ENCODE data around the gene SHROOM3.
"Not testable (repeated sequence)": the region's sequence is repeated elsewhere in the genome, so short reads cannot be mapped to it uniquely, and the experiment has no call there.

Gene SHROOM3

GRCh38 chr4:76447393-76447851, 12.4 kb downstream of the SHROOM3 start:
- DNase-seq: no peak

DNA sequence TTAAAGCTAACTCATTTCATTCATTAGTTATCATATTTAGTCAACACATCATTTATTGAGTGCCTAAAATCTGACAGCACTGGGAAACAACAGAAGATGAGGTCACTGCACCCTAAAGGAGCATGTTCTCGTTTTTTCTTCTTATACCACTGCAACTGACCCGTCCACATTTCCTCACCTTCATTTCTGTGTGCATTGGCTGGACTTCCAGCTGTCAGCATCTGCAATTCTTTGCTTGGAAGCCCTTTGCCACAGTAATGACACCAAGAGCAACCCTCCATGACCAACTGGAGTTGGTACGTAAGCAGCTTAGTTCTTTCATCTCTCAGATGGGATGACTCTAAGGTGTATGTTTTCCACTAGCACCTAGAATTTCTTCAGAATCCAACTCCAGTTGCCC, 13.2 kb downstream of the SHROOM3 start:
- no peak for DNase-seq

- DNase-seq: no peak
Measured at GRCh38 chr4:76449362-76449767, 14.3 kb downstream of the SHROOM3 start.

DNA sequence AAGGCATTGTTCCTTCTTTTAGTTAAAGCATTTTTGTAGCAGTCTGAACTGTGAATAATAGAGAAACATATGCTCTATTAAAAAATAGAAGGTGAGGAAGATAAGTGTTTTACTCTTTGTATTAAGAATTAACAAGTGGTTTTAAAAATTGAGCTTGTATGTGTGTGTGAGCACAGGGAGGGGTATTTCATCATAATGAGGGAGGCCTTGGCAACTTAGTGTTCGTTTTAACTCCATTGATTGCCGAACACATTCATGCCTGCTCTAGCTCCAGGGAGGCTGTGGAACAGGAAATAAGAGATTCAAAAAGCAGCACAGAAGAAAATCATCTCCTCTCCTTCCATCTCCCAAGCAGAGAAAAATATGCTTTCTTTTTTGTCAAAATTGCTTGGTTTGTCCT, 14.8 kb downstream of the SHROOM3 start:
- no peak for DNase-seq

DNA sequence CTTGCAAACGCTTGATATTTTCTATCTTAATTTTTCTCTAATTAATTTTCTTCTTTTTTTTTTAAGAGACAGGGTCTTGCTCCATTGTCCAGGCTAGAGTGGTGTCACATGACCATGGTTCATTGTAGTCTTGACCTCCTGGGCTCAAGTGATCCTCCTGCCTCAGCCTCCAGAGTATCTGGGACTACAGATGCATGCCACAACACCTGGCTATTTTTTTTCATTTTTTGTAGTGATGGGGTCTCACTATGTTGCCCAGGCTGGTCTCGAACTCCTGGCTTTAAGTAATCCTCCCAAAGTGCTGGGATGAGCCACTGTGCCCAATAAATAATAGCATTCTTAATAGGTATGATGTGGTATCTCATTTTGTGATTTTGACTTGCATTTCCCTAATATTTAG, 18.2 kb downstream of the SHROOM3 start:
- no peak for DNase-seq

GRCh38 chr4:76454073-76454472, 19.0 kb downstream of the SHROOM3 start:
- DNase-seq: not testable (repeated sequence)

DNA sequence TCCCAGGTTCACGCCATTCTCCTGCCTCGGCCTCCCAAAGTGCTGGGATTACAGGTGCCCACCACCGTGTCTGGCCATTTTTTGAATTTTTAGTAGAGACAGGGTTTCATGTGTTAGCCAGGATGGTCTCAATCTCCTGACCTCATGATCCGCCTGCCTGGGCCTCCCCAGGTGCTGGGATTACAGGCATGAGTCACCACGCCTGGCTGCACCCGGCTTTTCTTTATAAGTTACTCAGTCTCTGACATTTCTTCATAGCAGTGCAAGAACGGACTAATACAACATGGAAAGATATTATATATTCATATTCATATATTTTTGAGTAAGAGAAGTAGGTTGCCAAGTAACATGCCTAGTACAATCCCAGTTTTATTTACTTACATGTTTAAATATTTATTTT, 22.9 kb downstream of the SHROOM3 start:
- no peak for DNase-seq

DNA sequence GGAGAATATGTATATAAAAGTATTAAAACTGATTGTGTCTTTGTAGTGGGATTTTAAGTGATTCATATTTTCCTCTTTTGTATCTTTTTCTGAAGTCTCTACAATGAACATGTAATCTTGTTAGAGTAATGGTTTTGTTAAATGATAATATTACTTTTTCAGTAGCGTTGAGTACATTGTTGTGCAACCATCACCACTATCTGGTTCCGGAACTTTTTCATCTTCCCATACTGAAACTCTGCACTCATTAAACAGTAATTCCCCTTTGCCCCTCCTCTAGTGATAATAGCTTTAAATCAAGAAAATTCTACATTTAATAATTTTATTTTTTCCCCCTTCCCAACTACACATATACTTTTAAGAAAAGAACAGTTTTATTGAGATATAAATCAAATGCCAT, 23.3 kb downstream of the SHROOM3 start:
- no peak for DNase-seq

GRCh38 chr4:76458825-76459224, 23.8 kb downstream of the SHROOM3 start:
- DNase-seq: no peak

DNA sequence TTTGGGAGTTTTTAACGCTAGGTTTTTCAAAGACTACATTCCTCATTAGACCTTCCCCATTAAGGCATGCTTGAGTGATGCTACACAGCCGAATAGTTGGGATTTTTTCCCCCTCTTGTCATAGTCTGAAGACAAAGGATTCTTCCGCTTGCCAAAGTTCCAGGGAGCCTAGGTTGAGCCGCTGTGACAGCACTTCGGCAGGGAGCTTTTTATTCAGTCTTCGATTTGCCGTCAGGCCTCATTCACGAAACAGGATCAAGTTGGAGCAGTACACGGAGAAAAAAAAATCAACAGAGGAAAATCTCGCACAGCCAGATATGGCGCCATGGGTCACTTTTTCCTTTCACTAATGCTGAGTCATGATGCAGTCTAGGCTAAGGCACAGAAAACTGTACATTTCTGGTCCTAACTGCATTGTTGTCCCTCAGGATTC, 24.3 kb downstream of the SHROOM3 start:
- no peak for DNase-seq

DNA sequence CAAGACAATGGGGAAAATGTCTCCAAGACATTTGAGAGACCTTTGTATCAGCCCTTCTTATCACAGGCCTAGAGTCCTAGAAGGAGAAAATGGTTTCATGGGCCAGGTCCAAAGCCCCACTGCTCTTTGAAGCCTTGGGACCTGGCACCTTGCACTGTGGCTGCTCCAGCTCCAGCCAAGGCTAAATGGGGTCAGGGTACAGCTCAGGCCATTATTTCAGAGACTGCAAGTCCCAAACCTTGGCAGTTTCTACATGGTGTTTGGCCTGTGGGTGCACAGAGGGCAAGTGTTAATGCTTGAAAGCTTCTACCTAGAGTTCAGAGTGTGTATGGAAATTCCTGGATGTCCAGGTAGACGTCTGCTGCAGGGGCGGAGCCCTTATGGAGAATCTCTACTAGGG, 28.5 kb downstream of the SHROOM3 start:
- DNase-seq: no peak

DNA sequence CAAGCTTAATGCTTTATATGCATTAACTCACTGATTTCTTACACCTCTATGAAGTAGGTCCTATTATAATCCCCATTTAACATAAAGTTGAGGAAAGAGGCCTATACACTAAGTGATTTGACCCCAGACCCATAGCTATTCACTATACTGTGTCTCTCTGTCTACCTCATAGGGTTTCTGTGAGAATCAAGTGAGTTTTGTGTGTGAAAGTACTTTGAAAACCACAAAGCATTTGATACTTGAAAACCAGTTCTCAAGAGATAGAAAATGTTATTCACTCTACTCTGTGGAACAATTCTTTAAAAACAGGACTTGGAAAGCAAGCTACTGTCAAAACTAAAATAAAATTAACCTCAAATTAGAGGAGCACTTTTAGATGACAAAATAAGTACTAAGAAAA, 35.0 kb downstream of the SHROOM3 start:
- DNase-seq: no peak

DNA sequence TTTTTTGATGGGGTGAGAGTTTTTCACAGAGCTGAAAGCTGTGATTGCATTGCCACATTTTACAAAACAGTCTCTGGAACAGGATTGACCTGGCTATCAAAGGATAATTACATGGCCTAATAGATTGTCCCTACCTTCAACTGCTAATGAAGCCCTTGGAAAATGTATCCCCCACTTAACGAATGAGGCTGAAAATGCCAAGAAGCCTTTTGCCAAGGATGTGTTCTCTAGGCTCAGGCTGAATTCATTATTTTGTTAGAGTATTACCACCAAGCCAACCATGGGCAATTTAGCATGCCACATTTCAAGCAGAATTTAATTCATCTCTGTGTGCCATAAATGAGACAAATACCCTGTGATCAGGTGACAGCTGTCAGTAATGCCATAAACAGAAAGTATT, 35.5 kb downstream of the SHROOM3 start:
- no peak for DNase-seq

DNA sequence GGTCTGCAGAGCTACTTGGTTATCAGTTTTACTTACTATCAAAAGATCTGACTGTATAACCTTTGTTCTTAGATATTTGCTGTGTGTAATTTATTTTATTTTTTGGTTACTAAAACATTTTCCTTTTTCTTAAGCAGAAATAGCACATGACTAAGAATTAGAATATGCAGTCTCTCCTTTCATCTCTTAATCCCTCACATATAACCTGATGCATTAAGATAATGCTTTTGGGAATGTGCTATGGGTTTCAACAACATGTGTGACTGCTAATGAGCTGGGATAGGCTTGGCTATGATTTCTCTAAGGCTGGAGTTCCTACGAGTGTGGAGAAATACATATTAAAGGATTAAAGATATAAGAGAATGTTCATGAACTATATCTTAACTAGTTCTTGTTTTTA, 41.5 kb downstream of the SHROOM3 start:
- DNase-seq: no peak

DNA sequence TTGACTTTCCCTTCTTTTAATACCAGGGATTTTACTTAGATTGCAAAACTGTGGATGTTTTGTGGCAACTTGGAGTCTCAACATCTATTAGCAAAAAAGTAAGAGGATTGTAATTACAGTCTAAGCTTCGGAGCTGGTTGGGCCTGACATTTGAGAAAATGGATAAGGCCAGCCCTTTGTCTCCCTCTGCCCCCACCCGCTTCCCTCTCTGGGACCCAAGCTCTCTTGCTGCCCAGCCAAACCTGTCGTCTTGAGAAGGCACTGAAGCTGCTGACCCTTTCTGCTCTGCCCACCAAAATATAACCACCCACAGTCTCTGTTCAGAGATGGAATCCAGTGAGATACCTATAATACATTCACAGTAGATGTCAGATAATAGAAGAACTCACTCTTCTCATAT, 49.6 kb downstream of the SHROOM3 start:
- DNase-seq: no peak

DNA sequence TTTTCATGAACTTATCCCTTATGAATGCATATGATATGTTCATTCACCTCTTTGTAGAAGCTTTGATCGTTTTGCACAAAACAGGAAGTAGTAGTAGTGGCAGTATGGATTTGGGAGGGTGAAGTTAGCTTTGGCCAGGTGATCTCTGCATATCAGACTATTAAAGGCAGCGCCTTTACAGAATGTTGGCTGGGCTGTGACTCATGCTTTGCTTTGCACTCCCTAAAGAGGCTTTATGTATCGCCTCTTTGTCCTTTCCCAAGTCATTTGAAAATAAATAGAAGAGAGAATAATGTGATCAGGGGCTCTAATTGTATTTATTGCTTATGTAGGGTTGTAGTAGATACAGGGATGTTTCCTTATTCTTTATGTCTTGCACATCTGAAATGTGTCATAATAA, 50.4 kb downstream of the SHROOM3 start:
- no peak for DNase-seq

GRCh38 chr4:76486588-76487276, 51.7 kb downstream of the SHROOM3 start:
- no peak for DNase-seq

DNA sequence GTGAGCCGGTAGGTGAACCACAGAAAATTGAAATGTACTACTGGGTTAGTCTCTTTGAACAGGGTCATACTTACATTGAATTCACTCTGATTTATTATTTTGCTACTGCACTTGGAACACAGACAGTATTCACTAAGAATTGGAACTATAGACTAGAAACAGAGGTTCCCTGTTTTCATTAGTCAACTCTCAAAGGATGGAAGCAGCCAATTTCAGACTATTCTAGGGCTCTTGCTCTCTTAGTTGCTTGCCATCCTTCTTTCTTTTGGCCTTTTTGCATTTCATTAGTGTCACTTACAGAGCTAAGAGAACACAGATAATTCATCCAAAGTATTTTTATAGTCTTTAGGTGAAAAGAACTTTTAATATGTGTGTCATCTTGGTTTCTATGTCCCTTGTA, 52.6 kb downstream of the SHROOM3 start:
- DNase-seq: no peak

DNA sequence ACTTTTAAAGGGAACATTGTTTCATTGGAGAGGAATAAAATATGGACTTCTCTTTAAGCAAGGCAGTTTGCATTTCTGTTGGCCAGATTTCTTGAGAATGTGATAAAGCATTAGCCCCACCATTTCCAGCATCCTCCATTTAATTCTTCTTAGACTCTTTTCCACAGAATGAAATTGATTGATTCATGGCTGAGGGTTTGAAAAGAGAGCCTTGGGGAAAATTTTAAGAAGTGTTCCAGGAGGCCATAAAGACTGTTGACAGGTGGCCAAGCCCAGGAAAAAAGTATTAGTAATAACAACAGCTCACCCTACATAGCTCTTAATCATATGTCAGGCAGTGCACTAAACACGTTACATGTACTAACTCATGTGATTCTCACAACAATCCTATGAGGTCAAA, 53.4 kb downstream of the SHROOM3 start:
- no peak for DNase-seq

DNA sequence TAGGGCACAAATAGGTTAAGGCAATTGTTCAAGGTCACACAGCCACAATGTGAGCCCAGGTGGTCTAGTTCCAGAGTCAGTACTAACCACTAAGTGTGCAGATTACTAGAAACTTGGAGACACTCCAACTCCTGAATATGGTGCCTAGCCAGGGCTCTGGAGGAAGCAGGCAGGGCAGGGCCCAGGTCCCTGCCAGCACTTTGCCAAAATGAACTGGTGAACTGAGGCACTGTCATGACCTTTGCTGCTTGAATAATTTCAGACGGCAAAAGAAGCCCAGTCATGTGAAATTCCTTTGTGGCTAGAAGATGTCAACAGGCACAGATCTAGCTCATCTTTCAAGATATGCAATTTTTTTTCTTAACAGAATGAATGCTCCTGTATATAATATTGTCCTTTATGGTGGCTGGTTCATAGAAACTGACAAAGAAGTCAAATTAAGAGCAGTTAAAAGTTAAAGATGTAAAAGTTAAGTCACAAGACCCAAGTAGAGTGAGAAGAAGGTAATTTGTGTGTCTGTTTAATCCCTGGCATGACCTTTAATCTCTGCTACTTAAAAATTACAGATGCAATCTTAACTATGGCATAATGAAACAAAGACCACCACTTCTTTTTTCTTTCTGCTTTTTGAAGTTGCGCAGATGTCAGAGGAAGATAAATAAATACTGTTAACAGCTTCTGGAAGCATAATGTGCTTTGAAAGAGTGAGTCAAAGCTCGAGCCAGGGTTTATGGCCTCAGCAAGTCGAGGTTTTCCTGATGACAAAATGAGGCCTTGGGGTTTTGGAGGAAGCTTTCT, 54.1 kb downstream of the SHROOM3 start:
- DNase-seq: no peak

DNA sequence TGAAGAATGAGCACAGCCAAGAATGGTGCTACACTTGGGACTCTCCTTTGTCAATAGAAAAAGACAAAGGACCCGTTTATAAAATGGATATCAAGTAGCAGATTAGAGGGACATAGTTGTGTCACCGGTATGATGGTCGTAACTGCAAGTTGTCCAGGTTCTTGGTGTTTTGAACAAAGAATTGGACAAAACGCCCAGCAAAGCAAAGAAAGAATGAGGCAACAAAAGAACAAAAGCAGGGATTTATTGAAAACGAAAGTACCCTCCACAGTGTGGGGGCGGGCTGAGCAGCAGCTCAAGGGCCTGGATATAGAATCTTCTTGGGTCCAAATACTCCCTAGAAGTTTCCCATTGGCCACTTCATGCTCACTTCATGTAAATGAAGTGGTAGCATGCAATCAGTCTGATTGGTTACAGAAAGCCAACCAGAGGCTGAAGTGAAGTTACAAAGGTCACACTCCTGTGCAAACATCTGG, 54.7 kb downstream of the SHROOM3 start:
- no peak for DNase-seq

- DNase-seq: no peak
Measured at GRCh38 chr4:76492055-76492454, 57.0 kb downstream of the SHROOM3 start.

DNA sequence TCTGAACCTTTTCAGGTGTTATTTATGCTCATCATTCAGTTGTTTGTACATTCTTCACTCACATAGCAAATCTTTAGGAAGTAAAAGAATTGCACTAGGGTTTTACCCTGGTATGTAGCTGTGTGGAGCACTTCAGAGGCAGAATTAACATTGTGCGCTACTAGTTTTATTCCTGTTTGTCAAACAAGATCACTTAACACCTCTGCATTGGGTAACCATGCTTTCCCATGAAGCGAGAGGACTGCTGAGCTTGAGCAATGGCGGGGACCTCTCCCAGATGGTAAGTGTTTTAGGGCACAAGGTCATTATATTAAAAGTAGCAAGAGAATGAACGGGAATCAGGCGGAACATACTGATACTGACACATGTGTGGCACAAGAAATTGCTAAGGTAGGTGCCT, 59.2 kb downstream of the SHROOM3 start:
- DNase-seq: no peak

DNA sequence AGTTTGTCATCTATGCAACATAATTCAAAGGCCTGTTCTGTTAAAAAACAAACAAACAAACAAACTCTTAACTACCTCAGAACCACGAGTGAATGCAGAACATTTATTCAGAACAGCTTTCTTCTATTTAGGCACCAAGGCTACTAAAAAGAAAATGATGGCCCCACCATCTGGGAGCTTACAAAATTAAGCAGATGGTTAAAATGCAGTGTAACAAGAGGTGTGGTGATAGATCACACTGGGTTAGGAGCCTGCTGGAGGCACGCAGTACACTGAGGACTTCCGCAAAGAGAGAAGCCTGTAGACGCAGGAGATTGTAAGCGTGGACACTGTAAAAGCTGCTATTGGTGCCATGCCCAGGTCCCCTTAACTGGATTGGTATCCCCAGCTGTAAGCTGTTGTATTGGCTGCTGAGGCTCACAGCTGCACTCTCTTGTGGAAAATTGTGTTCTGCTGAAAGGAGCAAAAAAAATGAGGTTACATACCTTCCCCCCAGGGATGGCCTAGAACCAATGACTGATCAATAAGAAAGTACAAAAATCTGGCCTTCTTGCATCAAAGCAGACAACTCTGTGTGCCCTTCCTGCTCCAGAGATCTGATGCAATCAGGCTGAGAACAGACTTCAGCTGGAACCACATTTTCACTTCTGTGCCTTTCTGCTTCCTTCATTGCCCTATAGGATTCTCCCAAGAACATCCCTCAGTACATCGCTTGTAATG, 60.0 kb downstream of the SHROOM3 start:
- no peak for DNase-seq
